HepG2 (cell line): ENCODE measurements around the gene PCGF5. TPM values are rescaled to one million over a fixed set of nuclear protein-coding genes. Genes with fewer than 3 reads are reported as not detected.

Experiments
- ATAC-seq: fragments of 200-7000 bp; cut with Tn5 transposase; 3 replicates; pipeline ENCODE4 v1.9.1; 2020; ENCODE audit warnings: mild to moderate bottlenecking, moderate library complexity
- BruUV-seq: library from RNA; stranded (reverse); fragments of 400-500 nt; replicated peaks from 2 replicates; lab custom pipeline; 2021; lab: Mats Ljungman, UMichigan
- CTCF ChIA-PET: fragments of 300-600 bp; formaldehyde crosslinking; extraction: SDS; loops from one replicate; lab custom pipeline; 2021; ENCODE audit warnings: low total read pairs, inconsistent platforms, low intra/inter-chr PET ratio; lab: Yijun Ruan, JAX
- POLR2A ChIA-PET: fragments of 350-600 bp; sonication (Branson Sonifier 250); formaldehyde crosslinking; loops from one replicate; lab custom pipeline; 2020; ENCODE audit warnings: antibody characterized with exemption, inconsistent platforms; lab: Yijun Ruan, JAX
- DNase-seq: peaks from one replicate; pipeline ENCODE4 v3.0.0-alpha.2; 2015; ENCODE audit warnings: low spot score
- FAIRE-seq: peaks from 3 replicates; lab custom pipeline; 2011; peaks lifted over from hg19 to GRCh38; lab: Jason Lieb, UNC
- H2AFZ ChIP-seq: one replicate; pipeline ENCODE4 v1.6.1; 2011; ENCODE audit warnings: low read length, inconsistent platforms
- H3K27ac ChIP-seq: fragments of 300-600 bp; 3 replicates; pipeline ENCODE4 v1.8.0; 2011; ENCODE audit warnings: mixed run types, mild to moderate bottlenecking, mixed read lengths, low read length, inconsistent platforms; ENCODE audit not compliant: insufficient read depth; ENCODE audit errors: extremely low read length
- H3K27me3 ChIP-seq, 2 experiments: fragments of 200-600 bp in 1 of 2; 2 replicates in 1 of 2; 3 replicates in 1 of 2; pipeline versions ENCODE4 v1.6.0 to v1.8.0; 2011; ENCODE audit warnings: low read length in 2 of 2, mild to moderate bottlenecking in 2 of 2, moderate library complexity in 2 of 2, inconsistent platforms in 1 of 2; ENCODE audit not compliant: insufficient read depth in 2 of 2, control insufficient read depth in 1 of 2
- H3K36me3 ChIP-seq, 2 experiments: fragments of 200-600 bp in 1 of 2; replicated peaks in 1 of 2; 2 replicates in 1 of 2; 3 replicates in 1 of 2; pipeline versions ENCODE4 v1.5.1 to v1.8.0; 2011; ENCODE audit warnings: low read length in 2 of 2, inconsistent platforms in 1 of 2; ENCODE audit not compliant: insufficient read depth in 2 of 2, control insufficient read depth in 1 of 2
- H3K4me1 ChIP-seq: 2 replicates; pipeline ENCODE4 v1.5.1; 2012; ENCODE audit warnings: low read length, inconsistent platforms; ENCODE audit not compliant: insufficient read depth
- H3K4me2 ChIP-seq: 2 replicates; pipeline ENCODE4 v1.6.0; 2011; ENCODE audit warnings: low read depth, low read length, inconsistent platforms
- H3K4me3 ChIP-seq, 3 experiments: fragments of 200-600 bp in 1 of 3; sonication (generic), shearing (Covaris generic) in 1 of 3; replicated peaks in 1 of 3; 2 replicates each; pipeline ENCODE4 v1.5.1; 2011 to 2016; ENCODE audit warnings: low read length in 3 of 3, inconsistent platforms in 2 of 3, low read depth in 2 of 3, mild to moderate bottlenecking in 2 of 3, control low read depth in 1 of 3, mixed read lengths in 1 of 3; ENCODE audit not compliant: insufficient read depth in 1 of 3
- H3K79me2 ChIP-seq: one replicate; pipeline ENCODE4 v1.6.1; 2011; ENCODE audit warnings: low read length, inconsistent platforms; ENCODE audit not compliant: insufficient read depth
- H3K9ac ChIP-seq: 2 replicates; pipeline ENCODE4 v1.6.0; 2011; ENCODE audit warnings: mild to moderate bottlenecking, low read depth, low read length, inconsistent platforms; ENCODE audit not compliant: insufficient read depth
- H3K9me3 ChIP-seq: 2 replicates; pipeline ENCODE4 v1.5.1; 2012; ENCODE audit warnings: mild to moderate bottlenecking, low read length
- H4K20me1 ChIP-seq: 2 replicates; pipeline ENCODE4 v1.6.0; 2011; ENCODE audit warnings: inconsistent platforms, mild to moderate bottlenecking, low read length, moderate library complexity; ENCODE audit not compliant: insufficient read depth
- GATAD1 ChIP-seq: IDR thresholded peaks from 2 replicates; pipeline ENCODE4 v1.6.1; 2016; ENCODE audit warnings: missing genetic modification reagents, missing compliant biosample characterization
- HES4 ChIP-seq: sonication (generic); formaldehyde crosslinking; IDR thresholded peaks from 2 replicates; pipeline ENCODE4 v1.9.0; 2021; ENCODE audit warnings: mild to moderate bottlenecking, missing genetic modification reagents, borderline replicate concordance
- HIVEP1 ChIP-seq: sonication (generic); formaldehyde crosslinking; IDR thresholded peaks from 2 replicates; pipeline ENCODE4 v1.4.0; 2020; ENCODE audit warnings: mild to moderate bottlenecking, missing genetic modification reagents
- JUN ChIP-seq: sonication (generic); formaldehyde crosslinking; IDR thresholded peaks from 2 replicates; pipeline ENCODE4 v1.4.0; 2020; ENCODE audit warnings: mild to moderate bottlenecking, missing genetic modification reagents
- MXI1 ChIP-seq: IDR thresholded peaks from 3 replicates; pipeline ENCODE4 v1.6.1; 2012; ENCODE audit warnings: low read depth, low read length, inconsistent platforms, borderline replicate concordance
- TBX2 ChIP-seq: sonication (generic); formaldehyde crosslinking; IDR thresholded peaks from 2 replicates; pipeline ENCODE4 v1.5.0; 2020; ENCODE audit warnings: missing genetic modification reagents, mild to moderate bottlenecking, borderline replicate concordance
- ZBTB20 ChIP-seq: sonication (generic); formaldehyde crosslinking; IDR thresholded peaks from 2 replicates; pipeline ENCODE4 v1.8.1; 2023; ENCODE audit warnings: missing genetic modification reagents, low read depth, mild to moderate bottlenecking, borderline replicate concordance
- ZBTB3 ChIP-seq: sonication (generic); formaldehyde crosslinking; IDR thresholded peaks from 2 replicates; pipeline ENCODE4 v1.4.0; 2020; ENCODE audit warnings: low read depth, mild to moderate bottlenecking, moderate library complexity, missing genetic modification reagents, borderline replicate concordance
- ZBTB38 ChIP-seq: sonication (generic); formaldehyde crosslinking; IDR thresholded peaks from 2 replicates; pipeline ENCODE4 v1.5.1; 2020; ENCODE audit warnings: mild to moderate bottlenecking, missing genetic modification reagents
- ZNF234 ChIP-seq: sonication (generic); formaldehyde crosslinking; conservative IDR thresholded peaks from 2 replicates; pipeline ENCODE4 v1.5.1; 2020; ENCODE audit warnings: mild to moderate bottlenecking, missing genetic modification reagents
- WGBS: methylation state at CpG from one replicate; pipeline ENCODE4 v1.1.6; 2017; ENCODE audit warnings: low lambda C conversion rate; 5-methylcytosine and 5-hydroxymethylcytosine counted together
- in situ Hi-C: cut with HindIII; loops from 2 replicates; pipeline ENCODE4 v1.10.0; 2017; ENCODE audit warnings: low pct_unique_long_range_greater_than_20kb; ENCODE audit not compliant: extremely low pct_ligation_motif_present
- intact Hi-C: fragments of 100-400 bp; cut with micrococcal nuclease; formaldehyde crosslinking; loops from one replicate; pipeline ENCODE4 v1.10.0; 2022; ENCODE audit not compliant: unreplicated experiment
- polyA plus RNA-seq, 8 experiments: library from polyadenylated mRNA; depleted of rRNA in 3 of 8; stranded (reverse) in 7 of 8; unstranded in 1 of 8; fragments of >200 nt; fragmentation: Illumina TruSeq in 4 of 8; extraction: Trizol in 4 of 8; gene quantifications; 2 replicates each; pipeline versions ENCODE4 v1.2.1 to v1.2.3, GENCODE V29; 2011 to 2016; ENCODE audit warnings: low read depth in 4 of 8, missing spikeins in 1 of 8, mixed read lengths in 1 of 8; ENCODE audit not compliant: insufficient read depth in 1 of 8
- total RNA-seq, 5 experiments: library from RNA; depleted of rRNA; stranded (reverse); fragments of >200 nt; fragmentation: Illumina TruSeq; extraction: Trizol; gene quantifications; 2 replicates each; pipeline ENCODE4 v1.2.3, GENCODE V29; 2016; ENCODE audit warnings: low read depth in 1 of 5
- TF ChIP-seq, protein P1 (sequence below): sonication (generic); formaldehyde crosslinking; IDR thresholded peaks from 2 replicates; pipeline ENCODE4 v1.8.1; 2023; ENCODE audit warnings: mild to moderate bottlenecking, inconsistent platforms, moderate library complexity, missing genetic modification reagents, borderline replicate concordance

The PCGF5 gene
- total and polyA plus RNA-seq, 2 of the 13 experiments (the other 11 are each of a cell fraction or from before 2014, with no cell fraction given) = 61.3 to 138 TPM

DNA sequence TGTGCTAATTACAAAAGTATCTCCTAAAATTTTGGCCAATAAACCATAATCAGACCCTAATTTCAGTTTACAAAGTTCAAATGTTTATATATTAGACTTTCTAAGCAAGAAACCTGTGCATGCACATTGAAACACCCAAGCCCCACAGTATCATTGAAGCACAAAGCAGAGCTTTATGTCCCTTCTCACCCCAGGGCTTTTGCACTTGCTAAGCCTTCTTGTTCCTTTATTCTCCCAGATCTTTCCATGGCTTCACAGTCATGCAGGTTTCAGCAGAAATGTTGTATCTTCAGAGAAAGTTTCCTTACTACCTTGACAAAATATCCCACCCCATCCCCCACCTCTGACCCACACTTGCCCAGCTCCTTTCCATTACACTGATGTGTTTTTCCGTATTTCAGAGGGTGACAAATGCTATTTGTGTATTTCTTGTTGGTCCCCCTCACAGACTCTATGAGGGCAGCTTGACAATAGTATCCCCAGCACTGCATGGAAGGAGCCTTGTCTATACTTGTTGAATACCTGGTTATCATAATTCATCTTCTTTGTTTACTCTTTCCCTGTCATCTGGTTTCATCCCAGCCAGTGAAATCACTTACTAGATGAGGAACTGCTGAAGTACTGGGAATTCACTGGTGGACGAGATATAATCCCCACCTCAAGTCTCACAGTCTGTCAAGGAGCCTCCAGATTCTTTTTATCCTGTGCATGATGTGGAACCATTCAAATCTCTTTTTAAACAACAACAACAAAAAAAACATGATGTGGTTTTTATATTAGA is 24.0 kb upstream of the PCGF5 start:
- no peak overlapping the region for H3K4me2 ChIP-seq
- ChIA-PET CTCF (no interaction called here), POLR2A (no interaction called here)
- H3K79me2 ChIP-seq = peaks cover 29% of the 10 kb centered on the region
- no peak for TF ChIP-seq TBX2 (CRISPR knock-in tag)
- TF ChIP-seq, protein P1, sequence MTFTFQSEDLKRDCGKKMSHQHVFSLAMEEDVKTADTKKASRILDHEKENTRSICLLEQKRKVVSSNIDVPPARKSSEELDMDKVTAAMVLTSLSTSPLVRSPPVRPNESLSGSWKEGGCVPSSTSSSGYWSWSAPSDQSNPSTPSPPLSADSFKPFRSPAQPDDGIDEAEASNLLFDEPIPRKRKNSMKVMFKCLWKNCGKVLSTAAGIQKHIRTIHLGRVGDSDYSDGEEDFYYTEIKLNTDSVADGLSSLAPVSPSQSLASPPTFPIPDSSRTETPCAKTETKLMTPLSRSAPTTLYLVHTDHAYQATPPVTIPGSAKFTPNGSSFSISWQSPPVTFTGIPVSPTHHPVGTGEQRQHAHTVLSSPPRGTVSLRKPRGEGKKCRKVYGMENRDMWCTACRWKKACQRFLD (CRISPR knock-in tag) = no peak
- no peak for TF ChIP-seq HIVEP1
- TF ChIP-seq ZBTB20 (CRISPR knock-in tag) = no peak
- no peak for TF ChIP-seq JUN (CRISPR knock-in tag)
- no peak for TF ChIP-seq GATAD1 (CRISPR knock-in tag)
- TF ChIP-seq ZBTB3 (CRISPR knock-in tag) = no peak
- no peak for TF ChIP-seq ZNF234 (CRISPR knock-in tag)
- no peak for TF ChIP-seq HES4 (CRISPR knock-in tag)
- no peak for TF ChIP-seq ZBTB38 (CRISPR knock-in tag)
- no peak for TF ChIP-seq MXI1
- no peaks in the 10 kb centered on the region for H3K9me3 ChIP-seq
- intact Hi-C loops (no loop called here), in situ Hi-C loops (no loop called here)
- ATAC-seq (no peak), FAIRE-seq (no peak), DNase-seq (no peak)
- H2AFZ ChIP-seq = no peak overlapping the region
- no peak overlapping the region for H3K27ac ChIP-seq
- H3K4me1 ChIP-seq = peaks cover 28% of the 10 kb centered on the region
- no TSS peak for BruUV-seq
- no peak overlapping the region for H3K4me3 ChIP-seq
- peaks cover 1 to 2% of the 10 kb centered on the region in 2 experiments; a peak in 1 of 5 replicates for H3K36me3 ChIP-seq
- no peaks in the 10 kb centered on the region for H4K20me1 ChIP-seq
- H3K9ac ChIP-seq = no peak overlapping the region
- WGBS = 91% methylated on average over 2 of the region's 2 CpGs
- H3K27me3 ChIP-seq = no peaks in the 10 kb centered on the region
